T-helper 22 cell (primary cell): ENCODE results near the gene KLK7.
"Not testable (repeated sequence)": the region's sequence is repeated elsewhere in the genome, so short reads cannot be mapped to it uniquely, and the experiment has no call there.

Experiments
- DNase-seq: peaks from one replicate; pipeline ENCODE4 v3.0.0-alpha.2; 2020; ENCODE audit warnings: low read depth

The KLK7 gene

GRCh38 chr19:50975766-50976165 lies 8.0 kb downstream of the KLK7 start:
- no peak for DNase-seq

GRCh38 chr19:50974702-50975556 lies 8.8 kb downstream of the KLK7 start:
- DNase-seq: no peak

- DNase-seq: no peak
These were observed 10.8 kb downstream of the KLK7 start for GRCh38 chr19:50972795-50973376.

- not testable (repeated sequence) for DNase-seq
These were observed 13.9 kb downstream of the KLK7 start for GRCh38 chr19:50969810-50970209.

- no peak for DNase-seq
These were observed 14.3 kb downstream of the KLK7 start, which contains the start of gene KLK6 for GRCh38 chr19:50969413-50969760. Gene KLK6 (minus strand): TSS chr19:50969591. CDS start chr19:50968104, 1,487 bp downstream.

GRCh38 chr19:50968716-50969412 lies 14.9 kb downstream of the KLK7 start:
- no peak for DNase-seq

GRCh38 chr19:50967929-50968715 lies 15.6 kb downstream of the KLK7 start:
- DNase-seq: no peak

GRCh38 chr19:50964266-50964665 lies 19.5 kb downstream of the KLK7 start:
- no peak for DNase-seq

GRCh38 chr19:50963381-50963780 lies 20.3 kb downstream of the KLK7 start:
- no peak for DNase-seq

GRCh38 chr19:50962245-50962644 lies 21.5 kb downstream of the KLK7 start:
- DNase-seq: no peak

GRCh38 chr19:50959731-50960500 lies 23.8 kb downstream of the KLK7 start:
- DNase-seq: no peak

- no peak for DNase-seq
These were observed 26.1 kb downstream of the KLK7 start for GRCh38 chr19:50957587-50957986.

- DNase-seq: no peak
These were observed 30.8 kb downstream of the KLK7 start, which contains the start of gene KLK5 for GRCh38 chr19:50952910-50953309. Gene KLK5 (minus strand): TSS chr19:50953038. CDS start chr19:50952657, 381 bp downstream.

- DNase-seq: no peak
These were observed 33.9 kb downstream of the KLK7 start for GRCh38 chr19:50949861-50950260.

- no peak for DNase-seq
These were observed 36.6 kb downstream of the KLK7 start for GRCh38 chr19:50947123-50947522.

GRCh38 chr19:50944795-50945194 lies 38.9 kb downstream of the KLK7 start:
- no peak for DNase-seq

GRCh38 chr19:50943074-50943828 lies 40.5 kb downstream of the KLK7 start:
- no peak for DNase-seq

- DNase-seq: no peak
These were observed 44.1 kb downstream of the KLK7 start for GRCh38 chr19:50939596-50939995.

- DNase-seq: no peak
These were observed 50.1 kb downstream of the KLK7 start for GRCh38 chr19:50933640-50934039.

- no peak for DNase-seq
These were observed 51.0 kb downstream of the KLK7 start for GRCh38 chr19:50932690-50933083.
